HFF-Myc (cell line): ENCODE results near the gene TMEM126A.
"Not testable (repeated sequence)": the region's sequence is repeated elsewhere in the genome, so short reads cannot be mapped to it uniquely, and the experiment has no call there.

Source experiments
- DNase-seq: peaks from one replicate; pipeline ENCODE4 v3.0.0-alpha.2; 2011; ENCODE audit warnings: low read depth; ENCODE audit errors: extremely low read depth
- H3K4me3 ChIP-seq: replicated peaks from 2 replicates; pipeline ENCODE4 v1.5.1; 2011; ENCODE audit warnings: low read depth, mild to moderate bottlenecking, control low read depth, low read length
- TF ChIP-seq, protein P1 (sequence below): IDR thresholded peaks from 2 replicates; pipeline ENCODE4 v1.5.1; 2012; ENCODE audit warnings: mild to moderate bottlenecking, low read depth, low read length, control low read depth; ENCODE audit errors: missing control alignments

Gene TMEM126A

DNA sequence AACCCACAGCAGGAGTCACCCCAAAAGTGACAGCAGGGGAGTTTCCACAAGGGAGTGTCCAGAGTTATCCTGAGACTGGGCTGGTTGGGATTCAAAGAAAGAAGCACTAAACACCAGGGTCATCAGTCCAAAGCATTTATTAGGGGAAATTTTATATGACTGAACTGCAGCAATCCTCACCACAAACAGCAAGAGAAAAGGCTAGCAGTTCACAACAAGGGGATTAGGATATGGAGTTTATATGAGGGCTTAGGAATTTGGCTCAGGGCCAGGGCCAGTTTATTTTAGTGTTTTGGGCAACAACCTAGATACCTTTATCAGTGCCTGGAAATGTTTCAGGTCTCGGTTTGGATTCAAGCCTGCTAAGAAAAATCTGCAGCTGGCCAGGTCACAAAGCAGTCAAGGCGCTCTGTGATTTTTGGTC, 4.6 kb upstream of the TMEM126A start:
- TF ChIP-seq, protein P1, sequence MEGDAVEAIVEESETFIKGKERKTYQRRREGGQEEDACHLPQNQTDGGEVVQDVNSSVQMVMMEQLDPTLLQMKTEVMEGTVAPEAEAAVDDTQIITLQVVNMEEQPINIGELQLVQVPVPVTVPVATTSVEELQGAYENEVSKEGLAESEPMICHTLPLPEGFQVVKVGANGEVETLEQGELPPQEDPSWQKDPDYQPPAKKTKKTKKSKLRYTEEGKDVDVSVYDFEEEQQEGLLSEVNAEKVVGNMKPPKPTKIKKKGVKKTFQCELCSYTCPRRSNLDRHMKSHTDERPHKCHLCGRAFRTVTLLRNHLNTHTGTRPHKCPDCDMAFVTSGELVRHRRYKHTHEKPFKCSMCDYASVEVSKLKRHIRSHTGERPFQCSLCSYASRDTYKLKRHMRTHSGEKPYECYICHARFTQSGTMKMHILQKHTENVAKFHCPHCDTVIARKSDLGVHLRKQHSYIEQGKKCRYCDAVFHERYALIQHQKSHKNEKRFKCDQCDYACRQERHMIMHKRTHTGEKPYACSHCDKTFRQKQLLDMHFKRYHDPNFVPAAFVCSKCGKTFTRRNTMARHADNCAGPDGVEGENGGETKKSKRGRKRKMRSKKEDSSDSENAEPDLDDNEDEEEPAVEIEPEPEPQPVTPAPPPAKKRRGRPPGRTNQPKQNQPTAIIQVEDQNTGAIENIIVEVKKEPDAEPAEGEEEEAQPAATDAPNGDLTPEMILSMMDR = no peak
- H3K4me3 ChIP-seq = no peak overlapping the region
- DNase-seq = no peak

DNA sequence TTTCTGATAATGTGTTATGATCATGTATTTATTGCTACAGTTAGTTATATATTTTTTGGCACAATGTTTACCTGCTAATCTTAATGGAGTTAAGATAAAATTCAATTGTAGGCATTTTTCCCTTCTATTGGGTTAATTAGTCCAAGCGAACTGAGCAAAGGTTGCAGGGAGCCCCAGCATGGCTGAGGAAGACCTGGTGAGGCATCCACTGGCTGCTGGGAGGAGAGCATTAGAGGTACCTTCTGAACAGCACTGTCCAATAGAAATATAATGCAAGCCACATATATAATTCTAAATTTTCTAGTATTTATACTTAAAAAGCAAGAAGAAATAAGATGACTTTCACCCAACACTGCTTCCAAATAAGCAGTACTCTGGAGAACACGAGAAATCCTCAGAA, 689 bp upstream of the TMEM126A start:
- DNase-seq = no peak
- peak overlapping the region; percentile 58 for H3K4me3 ChIP-seq
- TF ChIP-seq, protein P1 = no peak

DNA sequence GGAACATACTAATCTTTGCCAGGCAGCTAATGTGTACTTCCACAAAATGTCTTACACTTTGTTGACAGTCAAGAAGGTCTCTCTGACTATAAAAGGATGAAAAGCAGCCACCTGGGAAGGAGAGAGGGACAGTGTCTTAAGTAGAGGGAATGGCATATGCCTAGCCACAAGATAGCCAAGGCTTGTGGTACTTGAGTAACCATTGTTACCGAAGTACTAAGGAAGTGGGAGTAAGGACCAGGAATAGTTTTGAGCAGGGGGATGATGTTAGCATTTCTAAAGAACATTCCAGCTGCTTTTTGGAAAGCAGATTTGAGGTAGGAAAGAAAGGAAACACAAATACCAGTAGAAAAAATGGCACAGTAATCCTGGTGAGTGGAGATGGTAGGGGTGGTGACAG, 3.4 kb downstream of the TMEM126A start:
- TF ChIP-seq, protein P1 = no peak
- no peak for DNase-seq
- no peak overlapping the region for H3K4me3 ChIP-seq

DNA sequence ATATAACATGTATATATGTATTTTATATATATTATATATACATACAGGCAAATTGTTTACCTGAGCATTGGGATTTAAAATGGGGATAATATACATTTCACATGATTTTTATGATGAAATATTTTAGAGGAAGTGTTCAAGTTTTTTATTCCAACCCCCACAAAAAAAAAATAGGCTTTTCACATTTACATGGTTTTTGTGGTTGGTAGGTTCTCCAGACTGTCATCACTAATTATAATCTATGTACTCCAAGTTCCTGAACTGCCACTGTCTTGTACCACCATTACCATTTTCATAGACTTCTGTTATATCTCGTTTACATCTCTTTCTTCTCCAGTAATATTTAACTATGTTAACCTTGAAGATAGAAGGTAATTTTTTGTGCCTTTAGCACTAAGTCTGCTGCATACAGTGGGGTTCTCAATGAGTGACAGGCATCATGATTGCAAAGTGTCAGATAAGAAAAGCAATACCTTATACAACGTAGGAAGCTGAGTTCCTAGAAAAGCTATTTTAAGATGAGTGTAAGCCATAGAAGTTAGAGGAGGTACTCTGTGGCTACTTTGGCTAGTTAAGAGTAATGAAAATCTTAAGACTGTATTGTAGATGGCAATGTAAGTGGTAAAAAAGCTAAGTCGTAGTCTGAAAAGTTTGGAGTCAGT, 5.2 kb downstream of the TMEM126A start:
- no peak for DNase-seq

DNA sequence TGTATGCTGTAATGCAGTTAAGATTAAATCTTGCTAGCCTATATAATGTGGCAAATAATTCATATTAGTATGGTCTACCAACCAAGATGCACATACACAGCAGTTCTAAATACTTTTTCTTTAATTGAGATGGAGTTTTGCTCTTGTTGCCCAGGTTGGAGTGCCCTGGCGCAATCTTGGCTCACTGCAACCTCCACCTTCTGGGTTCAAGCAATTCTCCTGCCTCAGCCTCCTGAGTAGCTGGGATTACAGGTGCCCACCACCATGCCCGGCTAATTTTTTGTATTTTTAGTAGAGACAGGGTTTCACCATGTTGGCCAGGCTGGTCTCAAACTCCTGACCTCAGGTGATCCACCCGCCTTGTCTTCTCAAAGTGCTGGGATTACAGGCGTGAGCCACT, 6.6 kb downstream of the TMEM126A start:
- H3K4me3 ChIP-seq, DNase-seq: not testable (repeated sequence)

More for the DNA sequence above, 5.2 kb downstream of the TMEM126A start:
- TF ChIP-seq, protein P1 = no peak
- no peak overlapping the region for H3K4me3 ChIP-seq

DNA sequence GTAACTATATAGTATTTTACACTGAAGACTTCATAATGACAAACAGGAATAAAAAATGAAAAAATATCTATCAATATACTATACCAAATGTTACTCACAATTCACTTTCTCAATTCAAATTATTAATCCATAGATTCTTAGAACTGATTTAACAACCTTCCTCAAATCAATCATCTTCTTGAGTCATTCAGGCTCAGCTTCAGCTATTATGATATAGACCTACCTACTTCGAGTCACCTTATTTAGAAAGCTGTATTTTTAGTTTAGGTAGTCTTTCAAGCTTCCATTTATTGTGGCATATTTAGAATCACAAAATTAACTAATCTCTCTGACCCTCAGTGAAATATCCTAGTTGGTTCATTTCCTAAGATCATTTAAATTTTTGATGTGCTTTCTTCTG, 9.0 kb downstream of the TMEM126A start:
- H3K4me3 ChIP-seq = no peak overlapping the region
- DNase-seq = no peak
- TF ChIP-seq, protein P1 = no peak

DNA sequence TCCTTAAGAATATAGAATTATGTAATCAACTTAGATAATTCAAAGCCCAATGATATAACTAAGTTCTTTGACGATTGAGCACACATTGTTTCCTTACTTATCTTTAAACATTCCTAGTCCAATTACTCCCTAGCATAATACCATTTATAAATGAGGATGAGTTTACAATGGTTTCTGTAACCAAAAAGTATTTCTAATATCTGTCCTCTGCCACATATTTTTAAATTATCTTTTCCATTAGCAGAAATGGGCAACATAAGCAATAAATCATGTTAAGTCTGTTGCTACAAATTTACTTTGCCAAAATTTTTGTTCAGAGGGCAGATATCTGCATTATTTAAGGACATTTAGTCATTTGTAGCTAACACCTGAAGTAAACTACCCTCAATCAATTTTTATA, 10.4 kb downstream of the TMEM126A start:
- no peak overlapping the region for H3K4me3 ChIP-seq
- no peak for DNase-seq
- TF ChIP-seq, protein P1 = no peak
